ENCODE results near the gene SNX1.

Gene SNX1

GRCh38 chr15:64146885-64147681, 51.3 kb downstream of the SNX1 start:
- no peak for DNase-seq

- no peak for DNase-seq
These were observed 52.4 kb downstream of the SNX1 start for GRCh38 chr15:64148168-64148567.

GRCh38 chr15:64148581-64148980, 52.8 kb downstream of the SNX1 start:
- no peak for DNase-seq

GRCh38 chr15:64149424-64149823, 53.6 kb downstream of the SNX1 start:
- no peak for DNase-seq

- no peak for DNase-seq
These were observed 54.3 kb downstream of the SNX1 start for GRCh38 chr15:64149893-64150578.

- DNase-seq: peak; percentile 20
These were observed 56.1 kb downstream of the SNX1 start, which contains the start of gene SNX22 for GRCh38 chr15:64151727-64152506. Gene SNX22 (plus strand): TSS chr15:64151731. CDS start chr15:64151776, 45 bp downstream.

- DNase-seq: no peak
These were observed 57.0 kb downstream of the SNX1 start for GRCh38 chr15:64152507-64153387.

- peak; percentile 20 for DNase-seq
These were observed 57.9 kb downstream of the SNX1 start for GRCh38 chr15:64153480-64154367.

GRCh38 chr15:64155802-64156651, 60.2 kb downstream of the SNX1 start:
- DNase-seq: no peak

GRCh38 chr15:64156652-64157331, 61.0 kb downstream of the SNX1 start:
- no peak for DNase-seq

- no peak for DNase-seq
These were observed 61.9 kb downstream of the SNX1 start for GRCh38 chr15:64157599-64158125.

GRCh38 chr15:64158363-64159134, 62.8 kb downstream of the SNX1 start:
- no peak for DNase-seq

GRCh38 chr15:64161688-64162477, 66.1 kb downstream of the SNX1 start:
- DNase-seq: no peak

GRCh38 chr15:64162478-64162868, 66.7 kb downstream of the SNX1 start:
- no peak for DNase-seq

- peak; percentile 86 for DNase-seq
These were observed 67.3 kb downstream of the SNX1 start, which contains the start of gene PPIB for GRCh38 chr15:64162869-64163658. Gene PPIB (minus strand): TSS chr15:64163022. CDS start chr15:64162986, 36 bp downstream.

GRCh38 chr15:64163659-64164362, 68.0 kb downstream of the SNX1 start:
- no peak for DNase-seq
